WERI-Rb-1 (cell line): ENCODE data around the gene MDFIC2.

Experiments
- DNase-seq: peaks from one replicate; pipeline ENCODE4 v3.0.0-alpha.2; 2020
- H3K27ac ChIP-seq: fragments of 250-450 bp; sonication (Bioruptor Pico); 2 replicates; pipeline ENCODE4 v1.5.1; 2020; ENCODE audit warnings: mild to moderate bottlenecking, moderate library complexity
- H3K27me3 ChIP-seq: fragments of 250-450 bp; sonication (Bioruptor Pico); 2 replicates; pipeline ENCODE4 v1.5.1; 2021; ENCODE audit warnings: mild to moderate bottlenecking, low read depth, moderate library complexity; ENCODE audit not compliant: insufficient read depth, severe bottlenecking
- H3K36me3 ChIP-seq: fragments of 250-450 bp; sonication (Bioruptor Pico); 2 replicates; pipeline ENCODE4 v1.5.1; 2020; ENCODE audit warnings: mild to moderate bottlenecking, moderate library complexity
- H3K4me3 ChIP-seq: 2 replicates; pipeline ENCODE4 v1.5.1; 2011; ENCODE audit warnings: low read depth, mild to moderate bottlenecking, control low read depth, low read length
- H3K9me3 ChIP-seq: fragments of 250-450 bp; sonication (Bioruptor Pico); 2 replicates; pipeline ENCODE4 v1.5.1; 2021; ENCODE audit warnings: mild to moderate bottlenecking, moderate library complexity; ENCODE audit not compliant: severe bottlenecking
- TF ChIP-seq, protein P1 (sequence below): IDR thresholded peaks from 2 replicates; pipeline ENCODE4 v1.5.1; 2011; ENCODE audit warnings: low read depth, mild to moderate bottlenecking, control low read depth, inconsistent platforms, low read length

MDFIC2 gene

DNA sequence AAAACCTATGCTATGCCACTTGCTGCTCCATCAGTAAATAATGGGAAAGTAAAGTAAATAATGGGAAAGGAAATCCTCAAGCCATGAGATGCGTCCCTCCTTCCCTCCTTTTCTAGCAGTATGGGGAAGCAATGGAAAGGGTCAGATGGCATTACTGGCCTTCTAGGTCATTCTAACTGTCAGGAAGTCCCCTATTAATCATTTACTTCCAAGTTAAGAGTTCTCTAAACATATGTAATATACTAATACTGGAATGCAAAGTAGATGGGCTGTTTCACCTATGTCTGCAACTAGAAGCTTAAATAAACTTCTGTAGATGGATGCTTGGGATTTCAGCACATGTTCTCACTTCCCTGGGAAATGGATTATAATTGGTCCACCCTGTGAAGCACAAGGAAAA is 55.9 kb downstream of the MDFIC2 start:
- Histone ChIP-seq H3K4me3 (no peak overlapping the region), H3K27ac (no peak overlapping the region), H3K27me3 (no peaks in the 10 kb centered on the region), H3K9me3 (no peaks in the 10 kb centered on the region), H3K36me3 (no peaks in the 10 kb centered on the region)
- DNase-seq: no peak
- TF ChIP-seq, protein P1, sequence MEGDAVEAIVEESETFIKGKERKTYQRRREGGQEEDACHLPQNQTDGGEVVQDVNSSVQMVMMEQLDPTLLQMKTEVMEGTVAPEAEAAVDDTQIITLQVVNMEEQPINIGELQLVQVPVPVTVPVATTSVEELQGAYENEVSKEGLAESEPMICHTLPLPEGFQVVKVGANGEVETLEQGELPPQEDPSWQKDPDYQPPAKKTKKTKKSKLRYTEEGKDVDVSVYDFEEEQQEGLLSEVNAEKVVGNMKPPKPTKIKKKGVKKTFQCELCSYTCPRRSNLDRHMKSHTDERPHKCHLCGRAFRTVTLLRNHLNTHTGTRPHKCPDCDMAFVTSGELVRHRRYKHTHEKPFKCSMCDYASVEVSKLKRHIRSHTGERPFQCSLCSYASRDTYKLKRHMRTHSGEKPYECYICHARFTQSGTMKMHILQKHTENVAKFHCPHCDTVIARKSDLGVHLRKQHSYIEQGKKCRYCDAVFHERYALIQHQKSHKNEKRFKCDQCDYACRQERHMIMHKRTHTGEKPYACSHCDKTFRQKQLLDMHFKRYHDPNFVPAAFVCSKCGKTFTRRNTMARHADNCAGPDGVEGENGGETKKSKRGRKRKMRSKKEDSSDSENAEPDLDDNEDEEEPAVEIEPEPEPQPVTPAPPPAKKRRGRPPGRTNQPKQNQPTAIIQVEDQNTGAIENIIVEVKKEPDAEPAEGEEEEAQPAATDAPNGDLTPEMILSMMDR: no peak

DNA sequence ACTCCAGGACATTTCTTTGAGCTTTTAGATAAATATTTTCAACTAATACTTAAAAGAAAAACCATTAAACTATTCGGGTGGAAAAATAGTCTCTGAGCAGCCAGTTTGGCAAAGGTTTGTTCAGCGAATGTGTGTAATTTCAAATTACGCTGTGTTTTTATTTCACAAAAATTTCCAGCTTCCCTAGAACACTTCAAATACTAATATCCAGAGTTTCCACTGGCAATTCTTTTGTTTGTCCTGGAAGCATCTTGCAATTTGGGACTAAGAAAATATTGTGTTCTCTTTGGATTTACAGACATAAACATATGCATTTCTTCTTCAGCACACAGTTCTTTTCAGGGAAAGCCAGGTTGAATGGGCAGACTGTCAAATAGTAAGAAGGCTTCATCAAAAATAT is 61.9 kb downstream of the MDFIC2 start:
- H3K4me3 ChIP-seq: no peak overlapping the region
- TF ChIP-seq, protein P1: no peak
- H3K9me3 ChIP-seq: no peaks in the 10 kb centered on the region
- H3K27ac ChIP-seq: no peak overlapping the region
- DNase-seq: no peak
- H3K27me3 ChIP-seq: peaks cover 2% of the 10 kb centered on the region
- H3K36me3 ChIP-seq: no peaks in the 10 kb centered on the region

DNA sequence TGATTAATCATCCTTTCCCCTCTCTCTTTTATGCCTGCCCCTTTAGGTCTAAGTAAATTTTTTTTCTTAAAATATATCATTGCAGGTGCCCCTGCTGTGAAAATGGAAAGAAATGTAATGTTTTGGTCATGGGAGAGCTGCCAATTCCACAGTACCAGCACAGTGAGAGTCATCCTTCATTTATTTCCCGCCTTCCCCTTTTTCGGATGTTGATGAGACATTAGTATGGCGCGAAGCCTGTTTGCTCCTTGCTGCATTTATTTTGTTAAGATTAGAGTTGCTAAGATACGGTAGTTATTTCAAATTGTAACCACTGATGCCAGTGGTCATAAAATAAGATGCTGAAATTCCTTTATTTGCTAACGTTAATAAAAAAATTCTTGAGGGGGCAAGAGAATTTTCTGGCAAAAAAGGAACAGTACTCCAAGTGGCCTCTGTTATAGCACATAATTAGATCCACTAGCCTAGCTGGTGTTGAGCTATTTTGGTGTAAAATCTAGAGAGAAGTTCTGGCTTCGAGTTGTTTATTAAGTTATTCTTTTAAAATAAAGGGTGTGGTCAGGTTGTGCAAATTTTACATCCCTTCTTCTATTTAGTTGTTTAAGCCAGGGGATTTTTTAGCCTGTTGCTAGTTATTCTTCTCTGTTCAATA is 62.8 kb downstream of the MDFIC2 start:
- H3K36me3 ChIP-seq: no peaks in the 10 kb centered on the region
- H3K27me3 ChIP-seq: peaks cover 2% of the 10 kb centered on the region
- no peak overlapping the region for H3K4me3 ChIP-seq
- no peak overlapping the region for H3K27ac ChIP-seq
- DNase-seq: no peak
- no peaks in the 10 kb centered on the region for H3K9me3 ChIP-seq
- TF ChIP-seq, protein P1: no peak

DNA sequence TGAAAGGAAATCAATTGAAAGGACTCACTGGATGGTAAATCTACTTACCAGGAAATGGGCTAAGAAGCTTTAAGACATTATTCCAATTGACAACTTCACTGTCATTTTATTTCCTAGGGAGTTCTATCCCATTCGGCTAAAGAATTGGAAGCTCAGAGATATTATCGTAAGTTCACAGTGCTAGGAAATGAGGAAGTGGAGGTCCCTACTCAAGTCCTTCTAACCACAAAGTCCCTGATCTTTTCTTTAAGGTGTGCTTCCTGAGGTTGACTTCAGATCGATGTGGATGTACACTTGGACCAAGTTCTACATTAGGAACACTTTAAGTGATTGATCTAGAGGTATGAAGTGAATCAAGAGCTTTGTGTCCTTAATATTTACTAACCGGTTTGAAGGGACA is 63.6 kb downstream of the MDFIC2 start:
- Histone ChIP-seq H3K27ac (no peak overlapping the region), H3K27me3 (peaks cover 2% of the 10 kb centered on the region), H3K4me3 (no peak overlapping the region), H3K36me3 (no peaks in the 10 kb centered on the region), H3K9me3 (no peaks in the 10 kb centered on the region)
- TF ChIP-seq, protein P1: no peak
- no peak for DNase-seq

DNA sequence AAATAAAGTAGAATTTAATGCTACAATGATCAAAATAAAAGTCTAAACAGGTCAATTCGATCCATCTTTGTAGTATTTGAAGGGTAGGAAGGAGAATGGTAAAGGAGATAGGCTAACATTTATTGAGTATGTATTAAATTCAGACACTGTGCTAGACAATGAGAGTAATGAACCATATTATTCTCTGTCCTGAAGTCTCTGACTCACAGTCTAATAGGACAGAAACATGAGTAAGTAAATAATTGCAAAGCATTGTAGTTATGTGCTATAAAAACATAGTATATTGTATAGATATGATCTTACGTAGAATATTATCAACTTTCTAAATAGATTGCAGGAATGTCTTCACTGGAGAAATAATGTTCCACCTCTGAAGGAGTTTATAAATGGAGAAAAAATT is 64.5 kb downstream of the MDFIC2 start:
- H3K27ac ChIP-seq: no peak overlapping the region
- no peaks in the 10 kb centered on the region for H3K36me3 ChIP-seq
- DNase-seq: no peak
- H3K9me3 ChIP-seq: no peaks in the 10 kb centered on the region
- peaks cover 2% of the 10 kb centered on the region for H3K27me3 ChIP-seq
- H3K4me3 ChIP-seq: no peak overlapping the region
- TF ChIP-seq, protein P1: no peak
